Right lobe of liver (tissue), 6 donors: ENCODE data around the gene SNHG17. TPM values are rescaled to one million over a fixed set of nuclear protein-coding genes. Genes with fewer than 3 reads are reported as not detected.
"Not testable (repeated sequence)": the region's sequence is repeated elsewhere in the genome, so short reads cannot be mapped to it uniquely, and the experiment has no call there.

ENCODE experiments used
- ATAC-seq, 4 donors: fragments of 200-7000 bp; cut with Tn5 transposase; one replicate each; pipeline ENCODE4 v1.9.1; 2020; ENCODE audit warnings: mild to moderate bottlenecking in 4 of 4, moderate library complexity in 4 of 4
- DNase-seq, 3 donors: peaks; one replicate each; pipeline ENCODE4 v3.0.0-alpha.2; 2020
- H3K27ac ChIP-seq, 3 donors: fragments of 200-600 bp; one replicate each; pipeline ENCODE4 v1.8.0; 2022
- H3K27me3 ChIP-seq, 2 donors: fragments of 200-600 bp; one replicate each; pipeline ENCODE4 v1.8.0; 2022
- H3K36me3 ChIP-seq, 4 donors: fragments of 200-600 bp; sonication (generic) in 1 of 4; one replicate each; pipeline versions ENCODE4 v1.5.1 to v1.8.0; 2017 to 2022; ENCODE audit warnings: control low read depth in 1 of 4
- H3K4me1 ChIP-seq, 4 donors: fragments of 200-600 bp; sonication (generic) in 1 of 4; one replicate each; pipeline versions ENCODE4 v1.5.1 to v1.8.0; 2017 to 2022; ENCODE audit warnings: control low read depth in 1 of 4
- H3K4me3 ChIP-seq, 3 donors: fragments of 200-600 bp; one replicate each; pipeline ENCODE4 v1.8.0; 2022
- H3K9me3 ChIP-seq, 4 donors: fragments of 200-600 bp; sonication (generic) in 1 of 4; one replicate each; pipeline versions ENCODE4 v1.5.1 to v1.8.0; 2017 to 2022; ENCODE audit warnings: control low read depth in 1 of 4
- POLR2A ChIP-seq: fragments of 450-650 bp; IDR thresholded peaks from one replicate; pipeline ENCODE4 v1.6.1; 2017; ENCODE audit warnings: antibody characterized with exemption, mild to moderate bottlenecking
- WGBS: methylation state at CpG from one replicate; pipeline ENCODE4 v1.1.6; 2018; ENCODE audit warnings: low coverage, low lambda C conversion rate; ENCODE audit not compliant: insufficient coverage; ENCODE audit errors: missing lambda C conversion rate; 5-methylcytosine and 5-hydroxymethylcytosine counted together
- intact Hi-C, 2 donors: fragments of 100-400 bp; cut with DNase I; formaldehyde crosslinking; loops; one replicate each; pipeline versions ENCODE4 v1.11.2 to v1.14.1; 2022
- total RNA-seq, 6 experiments: library from RNA; depleted of rRNA in 2 of 6; stranded (reverse); fragments of >200 nt in 2 of 6; fragmentation: NEBNext Ultra II Directional in 3 of 6; extraction: Animal tissue kit (Norgen Biotek cat#: 25700) in 3 of 6; gene quantifications; one replicate each; pipeline versions ENCODE4 v1.1.0 to v1.2.4, GENCODE V29; 2016 to 2023
- TF ChIP-seq, protein P1 (sequence below), 4 donors: fragments of 200-600 bp in 3 of 4; fragments of 450-650 bp in 1 of 4; IDR thresholded peaks; one replicate each; pipeline versions ENCODE4 v1.5.1 to v1.8.0; 2016 to 2022; ENCODE audit warnings: antibody characterized with exemption in 4 of 4, mild to moderate bottlenecking in 2 of 4
- donor health status: DM: no; HTN: yes; CAD: no.
- donor health status: DM: no; HTN: no; CAD: no.
- donor health status: DM: no; HTN: no; CAD: no.
- donor health status: DM: no; HTN: yes; CAD: no.
- donor health status: DM: no; HTN: yes; CAD: no.

SNHG17 gene
- total RNA-seq, 6 experiments from 2014 or later = 2.5 to 21.8 (median 8.5) TPM

GRCh38 chr20:38466171-38466570 lies 31.0 kb upstream of the SNHG17 start:
- no peak overlapping the region for H3K4me3 ChIP-seq
- no peaks in the 10 kb centered on the region for H3K4me1 ChIP-seq
- intact Hi-C loops = no loop called here
- DNase-seq = no peak
- H3K27me3 ChIP-seq = no peaks in the 10 kb centered on the region
- WGBS = 41% methylated on average over 2 of the region's 2 CpGs
- no peak for TF ChIP-seq POLR2A
- TF ChIP-seq, protein P1, sequence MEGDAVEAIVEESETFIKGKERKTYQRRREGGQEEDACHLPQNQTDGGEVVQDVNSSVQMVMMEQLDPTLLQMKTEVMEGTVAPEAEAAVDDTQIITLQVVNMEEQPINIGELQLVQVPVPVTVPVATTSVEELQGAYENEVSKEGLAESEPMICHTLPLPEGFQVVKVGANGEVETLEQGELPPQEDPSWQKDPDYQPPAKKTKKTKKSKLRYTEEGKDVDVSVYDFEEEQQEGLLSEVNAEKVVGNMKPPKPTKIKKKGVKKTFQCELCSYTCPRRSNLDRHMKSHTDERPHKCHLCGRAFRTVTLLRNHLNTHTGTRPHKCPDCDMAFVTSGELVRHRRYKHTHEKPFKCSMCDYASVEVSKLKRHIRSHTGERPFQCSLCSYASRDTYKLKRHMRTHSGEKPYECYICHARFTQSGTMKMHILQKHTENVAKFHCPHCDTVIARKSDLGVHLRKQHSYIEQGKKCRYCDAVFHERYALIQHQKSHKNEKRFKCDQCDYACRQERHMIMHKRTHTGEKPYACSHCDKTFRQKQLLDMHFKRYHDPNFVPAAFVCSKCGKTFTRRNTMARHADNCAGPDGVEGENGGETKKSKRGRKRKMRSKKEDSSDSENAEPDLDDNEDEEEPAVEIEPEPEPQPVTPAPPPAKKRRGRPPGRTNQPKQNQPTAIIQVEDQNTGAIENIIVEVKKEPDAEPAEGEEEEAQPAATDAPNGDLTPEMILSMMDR (IDR thresholded peaks at IDR 0.05) = no peak
- H3K36me3 ChIP-seq = no peaks in the 10 kb centered on the region
- peak in 1 of 4 donors; percentile 21 for ATAC-seq
- H3K9me3 ChIP-seq = no peaks in the 10 kb centered on the region
- no peak overlapping the region for H3K27ac ChIP-seq

GRCh38 chr20:38461569-38461968 lies 26.4 kb upstream of the SNHG17 start:
- peak in 2 of 3 donors; percentile 20 to 21 for DNase-seq
- H3K27me3 ChIP-seq, H3K4me3 ChIP-seq, intact Hi-C loops, H3K36me3 ChIP-seq, H3K4me1 ChIP-seq, ATAC-seq, H3K27ac ChIP-seq, H3K9me3 ChIP-seq: not testable (repeated sequence)
- no CpG with 5 or more reads among the region's 30 CpGs for WGBS

DNA sequence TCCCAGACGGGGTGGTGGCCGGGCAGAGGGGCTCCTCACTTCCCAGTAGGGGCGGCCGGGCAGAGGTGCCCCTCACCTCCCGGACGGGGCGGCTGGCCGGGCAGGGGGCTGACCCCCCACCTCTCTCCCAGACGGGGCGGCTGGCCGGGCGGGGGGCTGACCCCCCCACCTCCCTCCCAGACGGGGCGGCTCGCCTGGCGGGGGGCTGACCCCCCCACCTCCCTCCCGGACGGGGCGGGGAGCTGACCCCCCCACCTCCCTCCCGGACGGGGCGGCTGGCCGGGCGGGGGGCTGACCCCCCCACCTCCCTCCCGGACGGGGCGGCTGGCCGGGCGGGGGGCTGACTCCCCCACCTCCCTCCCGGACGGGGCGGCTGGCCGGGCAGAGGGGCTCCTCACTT lies 26.0 kb upstream of the SNHG17 start:
- H3K27ac ChIP-seq, H3K27me3 ChIP-seq, H3K36me3 ChIP-seq, intact Hi-C loops, ATAC-seq, H3K9me3 ChIP-seq, H3K4me1 ChIP-seq, H3K4me3 ChIP-seq: not testable (repeated sequence)
- WGBS = no CpG with 5 or more reads among the region's 33 CpGs
- peak in 1 of 3 donors; percentile 8 for DNase-seq

DNA sequence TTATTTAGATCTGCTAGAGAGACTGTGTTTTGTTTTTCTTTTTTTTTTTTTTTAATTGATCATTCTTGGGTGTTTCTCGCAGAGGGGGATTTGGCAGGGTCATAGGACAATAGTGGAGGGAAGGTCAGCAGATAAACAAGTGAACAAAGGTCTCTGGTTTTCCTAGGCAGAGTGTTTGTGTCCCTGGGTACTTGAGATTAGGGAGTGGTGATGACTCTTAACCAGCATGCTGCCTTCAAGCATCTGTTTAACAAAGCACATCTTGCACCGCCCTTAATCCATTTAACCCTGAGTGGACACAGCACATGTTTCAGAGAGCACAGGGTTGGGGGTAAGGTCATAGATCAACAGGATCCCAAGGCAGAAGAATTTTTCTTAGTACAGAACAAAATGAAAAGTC lies 25.5 kb upstream of the SNHG17 start:
- intact Hi-C loops, H3K9me3 ChIP-seq, H3K27me3 ChIP-seq, H3K4me3 ChIP-seq, H3K36me3 ChIP-seq, H3K4me1 ChIP-seq, H3K27ac ChIP-seq, DNase-seq: not testable (repeated sequence)
- peak in 1 of 4 donors; percentile 15 for ATAC-seq
- WGBS = 8% methylated on average over 1 of the region's 2 CpGs

- no peaks in the 10 kb centered on the region for H3K4me1 ChIP-seq
- intact Hi-C loops = no loop called here
- no peaks in the 10 kb centered on the region for H3K27me3 ChIP-seq
- H3K4me3 ChIP-seq = no peak overlapping the region
- H3K36me3 ChIP-seq = no peaks in the 10 kb centered on the region
- TF ChIP-seq, protein P1 (IDR thresholded peaks at IDR 0.05) = no peak
- TF ChIP-seq POLR2A = no peak
- ATAC-seq = peak; percentile 88 to 99 (median 91)
- no peak overlapping the region for H3K27ac ChIP-seq
- no peak for DNase-seq
- 22% methylated on average over 4 of the region's 5 CpGs for WGBS
- no peaks in the 10 kb centered on the region for H3K9me3 ChIP-seq
Measured at GRCh38 chr20:38460040-38460623, 25.0 kb upstream of the SNHG17 start.

- Histone ChIP-seq H3K36me3 (no peaks in the 10 kb centered on the region), H3K4me3 (no peak overlapping the region), H3K4me1 (no peaks in the 10 kb centered on the region), H3K27ac (no peak overlapping the region), H3K9me3 (no peaks in the 10 kb centered on the region), H3K27me3 (no peaks in the 10 kb centered on the region)
- WGBS = 95% methylated on average over 5 of the region's 5 CpGs
- no peak for ATAC-seq
- intact Hi-C loops = no loop called here
- no peak for DNase-seq
- no peak for TF ChIP-seq POLR2A
- TF ChIP-seq, protein P1 (IDR thresholded peaks at IDR 0.05) = no peak
Measured at GRCh38 chr20:38458314-38458713, 23.2 kb upstream of the SNHG17 start.
